ENCODE results near the gene GARIN1A. TPM values are rescaled to one million over a fixed set of nuclear protein-coding genes. Genes with fewer than 3 reads are reported as not detected.
"Not testable (repeated sequence)": the region's sequence is repeated elsewhere in the genome, so short reads cannot be mapped to it uniquely, and the experiment has no call there.

GARIN1A gene
- total RNA-seq, 1 donor from 2014 or later: 8.2 TPM

DNA sequence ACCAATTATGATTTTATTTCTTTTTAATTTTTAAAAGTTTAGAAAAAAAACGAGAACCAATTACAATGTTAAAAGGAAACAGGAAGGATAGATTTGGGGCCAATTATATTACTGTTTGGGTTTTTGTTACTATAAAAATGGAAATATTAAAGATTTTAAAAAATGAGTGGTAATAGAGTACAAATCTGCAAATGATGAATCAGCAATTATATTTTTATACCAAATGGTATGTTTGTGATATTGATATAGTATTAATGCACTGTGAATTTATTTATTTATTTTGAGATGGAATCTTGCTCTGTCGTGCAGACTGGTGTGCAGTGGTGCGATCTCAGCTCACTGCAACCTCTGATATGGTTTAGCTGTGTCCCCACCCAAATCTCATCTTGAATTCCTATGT is 11.5 kb upstream of the GARIN1A start:
- Mint-ChIP-seq H3K4me1 (ENCODE audit: low read depth, unreplicated experiment) (no peaks in the 10 kb centered on the region), H3K9me3 (ENCODE audit: unreplicated experiment) (peaks cover 12% of the 10 kb centered on the region), H3K27me3 (ENCODE audit: unreplicated experiment) (peaks cover 7% of the 10 kb centered on the region), H3K27ac (ENCODE audit: unreplicated experiment) (no peak overlapping the region), H3K36me3 (ENCODE audit: unreplicated experiment) (peaks cover 21% of the 10 kb centered on the region), H3K4me3 (ENCODE audit: unreplicated experiment) (no peak overlapping the region)
- TF ChIP-seq, protein P1, sequence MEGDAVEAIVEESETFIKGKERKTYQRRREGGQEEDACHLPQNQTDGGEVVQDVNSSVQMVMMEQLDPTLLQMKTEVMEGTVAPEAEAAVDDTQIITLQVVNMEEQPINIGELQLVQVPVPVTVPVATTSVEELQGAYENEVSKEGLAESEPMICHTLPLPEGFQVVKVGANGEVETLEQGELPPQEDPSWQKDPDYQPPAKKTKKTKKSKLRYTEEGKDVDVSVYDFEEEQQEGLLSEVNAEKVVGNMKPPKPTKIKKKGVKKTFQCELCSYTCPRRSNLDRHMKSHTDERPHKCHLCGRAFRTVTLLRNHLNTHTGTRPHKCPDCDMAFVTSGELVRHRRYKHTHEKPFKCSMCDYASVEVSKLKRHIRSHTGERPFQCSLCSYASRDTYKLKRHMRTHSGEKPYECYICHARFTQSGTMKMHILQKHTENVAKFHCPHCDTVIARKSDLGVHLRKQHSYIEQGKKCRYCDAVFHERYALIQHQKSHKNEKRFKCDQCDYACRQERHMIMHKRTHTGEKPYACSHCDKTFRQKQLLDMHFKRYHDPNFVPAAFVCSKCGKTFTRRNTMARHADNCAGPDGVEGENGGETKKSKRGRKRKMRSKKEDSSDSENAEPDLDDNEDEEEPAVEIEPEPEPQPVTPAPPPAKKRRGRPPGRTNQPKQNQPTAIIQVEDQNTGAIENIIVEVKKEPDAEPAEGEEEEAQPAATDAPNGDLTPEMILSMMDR (IDR thresholded peaks at IDR 0.05; ENCODE audit: partially characterized antibody, unreplicated experiment): no peak
- no peak for DNase-seq

DNA sequence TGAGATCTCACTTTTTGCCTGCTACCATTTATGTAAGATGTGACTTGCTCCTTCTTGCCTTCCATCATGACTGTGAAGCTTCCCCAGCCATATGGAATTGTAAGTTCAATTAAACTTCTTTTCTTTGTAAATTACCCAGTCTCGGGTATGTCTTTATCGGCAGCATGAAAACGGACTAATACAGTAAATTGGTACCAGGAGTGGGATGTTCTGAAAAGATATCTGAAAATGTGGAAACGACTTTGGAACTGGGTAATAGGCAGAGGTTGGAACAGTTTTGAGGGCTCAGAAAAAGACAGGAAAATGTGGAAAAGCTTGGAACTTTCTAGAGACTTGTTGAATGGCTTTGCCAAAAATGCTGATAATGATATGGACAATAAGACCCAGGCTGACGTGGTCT is 10.6 kb upstream of the GARIN1A start:
- no peaks in the 10 kb centered on the region for H3K4me1 Mint-ChIP-seq (ENCODE audit: low read depth, unreplicated experiment)
- H3K27ac Mint-ChIP-seq (ENCODE audit: unreplicated experiment): no peak overlapping the region
- TF ChIP-seq, protein P1 (IDR thresholded peaks at IDR 0.05; ENCODE audit: partially characterized antibody, unreplicated experiment): no peak
- H3K4me3 Mint-ChIP-seq (ENCODE audit: unreplicated experiment): no peak overlapping the region
- H3K27me3 Mint-ChIP-seq (ENCODE audit: unreplicated experiment): peaks cover 7% of the 10 kb centered on the region
- peaks cover 21% of the 10 kb centered on the region for H3K36me3 Mint-ChIP-seq (ENCODE audit: unreplicated experiment)
- H3K9me3 Mint-ChIP-seq (ENCODE audit: unreplicated experiment): peaks cover 12% of the 10 kb centered on the region
- DNase-seq: no peak

GRCh38 chr7:128662091-128662490 is 10.0 kb upstream of the GARIN1A start:
- Mint-ChIP-seq H3K9me3 (ENCODE audit: unreplicated experiment) (peaks cover 12% of the 10 kb centered on the region), H3K36me3 (ENCODE audit: unreplicated experiment) (peaks cover 21% of the 10 kb centered on the region), H3K4me3 (ENCODE audit: unreplicated experiment) (no peak overlapping the region), H3K4me1 (ENCODE audit: low read depth, unreplicated experiment) (no peaks in the 10 kb centered on the region), H3K27me3 (ENCODE audit: unreplicated experiment) (peaks cover 8% of the 10 kb centered on the region), H3K27ac (ENCODE audit: unreplicated experiment) (no peak overlapping the region)
- TF ChIP-seq, protein P1 (IDR thresholded peaks at IDR 0.05; ENCODE audit: partially characterized antibody, unreplicated experiment): no peak
- DNase-seq: no peak

DNA sequence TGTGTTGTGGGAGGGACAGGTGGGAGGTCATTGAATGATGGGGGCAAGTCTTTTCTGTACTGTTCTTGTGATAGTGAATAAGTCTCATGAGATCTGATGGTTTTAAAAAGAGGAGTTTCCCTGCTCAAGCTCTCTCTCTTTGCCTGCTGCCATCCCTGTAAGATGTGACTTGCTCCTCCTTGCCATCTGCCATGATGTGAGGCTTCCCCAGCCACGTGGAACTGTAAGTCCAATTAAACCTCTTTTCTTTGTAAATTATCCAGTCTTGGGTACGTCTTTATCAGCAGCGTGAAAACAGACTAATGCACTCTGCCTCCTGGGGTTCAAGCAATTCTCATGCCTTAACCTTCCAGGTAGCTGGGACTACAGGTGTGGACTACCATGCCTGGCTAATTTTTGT is 8.9 kb upstream of the GARIN1A start:
- H3K27ac Mint-ChIP-seq (ENCODE audit: unreplicated experiment); H3K4me3 Mint-ChIP-seq (ENCODE audit: unreplicated experiment); H3K27me3 Mint-ChIP-seq (ENCODE audit: unreplicated experiment); H3K4me1 Mint-ChIP-seq (ENCODE audit: low read depth, unreplicated experiment); DNase-seq: not testable (repeated sequence)
- Mint-ChIP-seq H3K36me3 (ENCODE audit: unreplicated experiment) (peaks cover 21% of the 10 kb centered on the region), H3K9me3 (ENCODE audit: unreplicated experiment) (peaks cover 12% of the 10 kb centered on the region)

- Mint-ChIP-seq H3K27me3 (ENCODE audit: unreplicated experiment) (peaks cover 8% of the 10 kb centered on the region), H3K4me3 (ENCODE audit: unreplicated experiment) (no peak overlapping the region), H3K4me1 (ENCODE audit: low read depth, unreplicated experiment) (no peaks in the 10 kb centered on the region), H3K36me3 (ENCODE audit: unreplicated experiment) (peaks cover 21% of the 10 kb centered on the region), H3K9me3 (ENCODE audit: unreplicated experiment) (peaks cover 12% of the 10 kb centered on the region), H3K27ac (ENCODE audit: unreplicated experiment) (no peak overlapping the region)
- TF ChIP-seq, protein P1 (IDR thresholded peaks at IDR 0.05; ENCODE audit: partially characterized antibody, unreplicated experiment): no peak
- no peak for DNase-seq
Measured at GRCh38 chr7:128665057-128665456, 7.0 kb upstream of the GARIN1A start.

DNA sequence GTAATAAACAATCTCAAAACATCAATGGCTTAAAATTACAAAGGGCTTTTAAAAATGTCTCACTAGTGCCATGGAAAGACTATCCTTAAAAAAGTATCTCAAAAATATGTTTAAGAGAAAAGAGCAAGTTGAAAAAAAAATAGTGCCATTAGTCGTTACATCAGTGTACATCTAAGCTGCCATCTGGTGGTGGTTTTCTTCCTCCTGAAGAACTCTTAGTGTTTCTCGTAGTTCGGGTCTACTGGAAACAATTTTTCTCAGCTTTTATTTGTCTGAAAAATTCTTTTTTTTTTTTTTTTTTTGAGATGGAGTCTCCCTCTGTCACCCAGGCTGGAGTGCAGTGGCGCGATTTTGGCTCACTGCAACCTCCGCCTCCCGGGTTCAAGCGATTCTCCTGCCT is 5.9 kb upstream of the GARIN1A start:
- H3K27ac Mint-ChIP-seq (ENCODE audit: unreplicated experiment): no peak overlapping the region
- no peak for DNase-seq
- H3K4me3 Mint-ChIP-seq (ENCODE audit: unreplicated experiment): no peak overlapping the region
- peaks cover 15% of the 10 kb centered on the region for H3K36me3 Mint-ChIP-seq (ENCODE audit: unreplicated experiment)
- TF ChIP-seq, protein P1 (IDR thresholded peaks at IDR 0.05; ENCODE audit: partially characterized antibody, unreplicated experiment): no peak
- peaks cover 14% of the 10 kb centered on the region for H3K9me3 Mint-ChIP-seq (ENCODE audit: unreplicated experiment)
- H3K27me3 Mint-ChIP-seq (ENCODE audit: unreplicated experiment): peaks cover 6% of the 10 kb centered on the region
- no peaks in the 10 kb centered on the region for H3K4me1 Mint-ChIP-seq (ENCODE audit: low read depth, unreplicated experiment)
